ENCODE measurements around the gene SV2B. TPM values are rescaled to one million over a fixed set of nuclear protein-coding genes. Genes with fewer than 3 reads are reported as not detected.
A peak's percentile ranks its signal among the peaks of the same experiment; 100 is the strongest.

SV2B gene
- total and polyA plus RNA-seq, 8 donors = 0.06 to 1.7 (median 0.23) TPM; not detected in 3

DNA sequence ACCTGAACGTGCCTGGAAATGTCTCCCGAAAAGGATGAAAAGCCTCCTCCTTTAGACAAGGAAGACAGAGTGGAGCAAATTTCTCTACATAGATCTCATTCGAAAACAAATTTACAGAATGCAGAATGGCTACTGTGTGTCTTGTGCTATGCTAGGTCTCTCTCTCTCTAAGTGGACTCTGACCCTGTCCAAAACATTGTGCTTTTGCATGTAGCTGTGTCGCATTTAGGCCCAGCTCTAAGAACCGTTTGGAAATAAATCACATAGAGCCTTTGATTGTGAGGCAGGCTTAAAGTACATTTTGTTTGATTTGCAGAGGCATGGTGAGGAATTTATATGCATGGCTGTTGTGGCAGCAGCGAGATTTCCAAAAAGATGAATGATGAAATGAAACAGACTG is 198.0 kb downstream of the SV2B start:
- H3K27me3 ChIP-seq = peaks cover 0 to 37% (median 14%) of the 10 kb centered on the region in 3 donors
- H3K36me3 ChIP-seq = no peaks in the 10 kb centered on the region
- no peak overlapping the region for H3K4me3 ChIP-seq
- WGBS, 5 donors = 69 to 83% (median 75%) methylated on average over 6 of the region's 6 CpGs
- no peak for DNase-seq
- H3K9me3 ChIP-seq = no peaks in the 10 kb centered on the region
- H3K27ac ChIP-seq = no peak overlapping the region
- H3K4me1 ChIP-seq = peaks cover 0 to 9% (median 4%) of the 10 kb centered on the region in 4 donors
- TF ChIP-seq POLR2A (IDR thresholded peaks at IDR 0.05) = no peak
- TF ChIP-seq EP300 (IDR thresholded peaks at IDR 0.05) = no peak
- TF ChIP-seq POLR2AphosphoS5 (IDR thresholded peaks at IDR 0.05) = no peak
- TF ChIP-seq, protein P1, sequence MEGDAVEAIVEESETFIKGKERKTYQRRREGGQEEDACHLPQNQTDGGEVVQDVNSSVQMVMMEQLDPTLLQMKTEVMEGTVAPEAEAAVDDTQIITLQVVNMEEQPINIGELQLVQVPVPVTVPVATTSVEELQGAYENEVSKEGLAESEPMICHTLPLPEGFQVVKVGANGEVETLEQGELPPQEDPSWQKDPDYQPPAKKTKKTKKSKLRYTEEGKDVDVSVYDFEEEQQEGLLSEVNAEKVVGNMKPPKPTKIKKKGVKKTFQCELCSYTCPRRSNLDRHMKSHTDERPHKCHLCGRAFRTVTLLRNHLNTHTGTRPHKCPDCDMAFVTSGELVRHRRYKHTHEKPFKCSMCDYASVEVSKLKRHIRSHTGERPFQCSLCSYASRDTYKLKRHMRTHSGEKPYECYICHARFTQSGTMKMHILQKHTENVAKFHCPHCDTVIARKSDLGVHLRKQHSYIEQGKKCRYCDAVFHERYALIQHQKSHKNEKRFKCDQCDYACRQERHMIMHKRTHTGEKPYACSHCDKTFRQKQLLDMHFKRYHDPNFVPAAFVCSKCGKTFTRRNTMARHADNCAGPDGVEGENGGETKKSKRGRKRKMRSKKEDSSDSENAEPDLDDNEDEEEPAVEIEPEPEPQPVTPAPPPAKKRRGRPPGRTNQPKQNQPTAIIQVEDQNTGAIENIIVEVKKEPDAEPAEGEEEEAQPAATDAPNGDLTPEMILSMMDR (IDR thresholded peaks at IDR 0.05) = no peak
- intact Hi-C loops (cut with DNase I; ENCODE audit: low total_unique reads) = loop anchor here (5.0 to 10.0 kb wide), 2 partner anchors 547 to 789 kb away; no protein-coding TSS in a partner anchor

DNA sequence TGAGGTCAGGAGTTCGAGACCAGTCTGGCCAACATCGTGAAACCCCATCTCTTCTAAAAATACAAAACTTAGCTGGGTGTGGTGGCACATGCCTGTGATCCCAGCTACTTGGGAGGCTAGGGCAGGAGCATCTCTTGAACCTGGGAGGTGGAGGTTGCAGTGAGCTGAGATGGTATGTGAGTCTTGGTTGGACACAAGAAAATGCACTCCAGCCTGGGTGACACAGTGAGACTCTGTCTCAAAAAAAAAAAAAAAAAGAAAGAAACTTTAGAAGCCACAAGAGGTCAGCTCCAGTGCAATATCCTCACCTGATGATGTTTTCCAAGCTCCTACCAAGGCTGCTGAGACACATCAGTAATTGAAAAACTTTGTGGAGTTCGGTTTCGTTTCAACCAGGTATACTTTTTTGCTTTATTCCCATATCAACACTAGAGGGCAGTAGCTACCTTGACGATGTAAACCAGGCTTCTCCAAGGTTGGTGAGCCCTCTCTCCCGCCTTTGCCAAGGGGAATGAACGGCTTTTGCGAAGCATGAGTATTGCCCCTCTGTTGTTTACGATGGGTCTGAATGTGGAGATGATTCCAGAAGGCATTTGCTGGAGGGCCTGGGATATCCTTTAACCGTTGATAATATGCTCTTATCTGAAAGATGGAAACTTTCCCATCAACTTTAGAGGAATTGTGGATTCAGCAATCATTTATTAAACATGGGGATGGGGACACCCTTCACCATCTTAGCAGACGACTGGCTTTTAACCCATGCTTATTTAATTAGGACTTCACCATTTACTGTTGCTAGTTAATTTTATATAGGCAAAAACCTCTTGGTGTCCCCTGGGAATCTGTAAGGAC is 202.8 kb downstream of the SV2B start:
- Histone ChIP-seq H3K4me3 (no peak overlapping the region), H3K27me3 (peaks cover 0 to 25% (median 0%) of the 10 kb centered on the region in 3 donors), H3K9me3 (no peaks in the 10 kb centered on the region), H3K36me3 (no peaks in the 10 kb centered on the region), H3K4me1 (peaks cover 0 to 13% (median 11%) of the 10 kb centered on the region in 4 donors), H3K27ac (no peak overlapping the region)
- intact Hi-C loops (cut with DNase I; ENCODE audit: low total_unique reads) = loop anchor here (10.0 kb wide), 1 partner anchor 212 kb away; no protein-coding TSS in a partner anchor
- no peak for TF ChIP-seq POLR2AphosphoS5 (IDR thresholded peaks at IDR 0.05)
- TF ChIP-seq, protein P1 (IDR thresholded peaks at IDR 0.05) = peak in 5 of 7 experiments; percentile 52 to 80 (median 68)
- WGBS, 5 donors = 18 to 21% (median 19%) methylated on average over 11 of the region's 11 CpGs
- peak in 1 of 2 donors; percentile 87 for DNase-seq

DNA sequence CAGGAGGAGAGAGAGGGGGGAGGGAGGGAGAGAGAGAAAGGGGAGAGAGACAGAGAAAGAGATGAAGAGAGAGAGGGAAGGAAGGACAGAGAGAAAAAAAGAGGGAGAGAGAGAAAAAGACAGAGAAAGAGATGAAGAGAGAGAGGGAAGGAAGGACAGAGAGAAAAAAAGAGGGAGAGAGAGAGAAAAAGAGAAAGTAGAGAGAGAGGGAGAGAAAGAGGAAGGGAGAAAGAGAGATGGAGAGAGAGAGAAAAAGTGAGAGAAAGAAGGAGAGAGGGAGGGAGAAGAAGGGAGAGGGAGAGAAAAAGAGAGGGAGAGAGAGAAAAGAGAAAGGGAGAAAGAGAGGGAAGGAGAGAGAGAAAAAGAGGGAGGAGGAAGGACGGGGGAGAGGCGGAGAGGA is 204.2 kb downstream of the SV2B start:
- WGBS, 5 donors = 77 to 92% (median 88%) methylated on average over 2 of the region's 2 CpGs
- Histone ChIP-seq H3K27ac (no peak overlapping the region), H3K27me3 (peaks cover 0 to 21% (median 0%) of the 10 kb centered on the region in 3 donors), H3K4me1 (peaks cover 0 to 13% (median 11%) of the 10 kb centered on the region in 4 donors), H3K36me3 (no peaks in the 10 kb centered on the region), H3K4me3 (no peak overlapping the region), H3K9me3 (no peaks in the 10 kb centered on the region)
- no peak for TF ChIP-seq POLR2A (IDR thresholded peaks at IDR 0.05)
- no peak for TF ChIP-seq POLR2AphosphoS5 (IDR thresholded peaks at IDR 0.05)
- no peak for TF ChIP-seq EP300 (IDR thresholded peaks at IDR 0.05)
- TF ChIP-seq, protein P1 (IDR thresholded peaks at IDR 0.05) = no peak
- no peak for DNase-seq
- intact Hi-C loops (cut with DNase I; ENCODE audit: low total_unique reads) = loop anchor here (10.0 kb wide), 1 partner anchor 211 kb away; no protein-coding TSS in a partner anchor

DNA sequence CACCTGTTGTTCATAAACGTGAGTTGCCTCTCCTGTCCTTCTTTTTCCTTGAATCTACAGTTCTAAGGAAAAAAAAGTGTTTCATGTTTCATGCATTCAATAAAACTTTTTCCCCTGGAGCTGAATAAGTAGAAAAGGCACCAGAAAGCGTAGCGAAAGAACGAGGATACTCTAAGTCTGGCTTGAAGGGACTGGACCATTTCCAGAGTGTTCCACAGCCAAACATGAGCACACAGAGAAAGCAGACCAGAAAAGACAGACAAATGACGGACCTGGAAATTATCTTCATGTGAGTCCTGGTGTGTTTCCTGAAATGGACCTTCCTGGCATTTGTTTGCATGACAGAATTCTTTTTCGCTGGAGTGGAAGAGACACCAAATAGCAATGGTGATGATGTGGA is 204.7 kb downstream of the SV2B start:
- DNase-seq = no peak
- Histone ChIP-seq H3K9me3 (no peaks in the 10 kb centered on the region), H3K4me1 (peaks cover 0 to 13% (median 11%) of the 10 kb centered on the region in 4 donors), H3K27ac (no peak overlapping the region), H3K27me3 (peaks cover 0 to 24% (median 0%) of the 10 kb centered on the region in 3 donors), H3K36me3 (no peaks in the 10 kb centered on the region), H3K4me3 (no peak overlapping the region)
- 63 to 77% (median 70%) methylated on average over 6 of the region's 6 CpGs for WGBS, 5 donors
- intact Hi-C loops (cut with DNase I; ENCODE audit: low total_unique reads) = loop anchor here (10.0 kb wide), 1 partner anchor 210 kb away; no protein-coding TSS in a partner anchor
- no peak for TF ChIP-seq POLR2A (IDR thresholded peaks at IDR 0.05)
- TF ChIP-seq, protein P1 (IDR thresholded peaks at IDR 0.05) = no peak
- no peak for TF ChIP-seq EP300 (IDR thresholded peaks at IDR 0.05)
- no peak for TF ChIP-seq POLR2AphosphoS5 (IDR thresholded peaks at IDR 0.05)

Data from stomach (tissue), 9 donors.